ENCODE data around the gene MRPS10.

The MRPS10 gene

GRCh38 chr6:42166444-42167141 lies 51.1 kb downstream of the MRPS10 start:
- Mint-ChIP-seq H3K27ac (no peak overlapping the region), H3K4me1 (peaks cover 5% of the 10 kb centered on the region)

GRCh38 chr6:42165016-42165415 lies 52.6 kb downstream of the MRPS10 start:
- DNase-seq (ENCODE audit: low spot score in 2 of 2) (no peak), ATAC-seq (ENCODE audit: low read depth) (no peak)
- no peak overlapping the region for H3K27ac Mint-ChIP-seq
- H3K4me1 Mint-ChIP-seq, result peaks cover 5% of the 10 kb centered on the region
- H3K4me3 Mint-ChIP-seq, result no peak overlapping the region
- peaks cover 17% of the 10 kb centered on the region for H3K27me3 Mint-ChIP-seq
- no peaks in the 10 kb centered on the region for H3K9me3 Mint-ChIP-seq
- no peaks in the 10 kb centered on the region for H3K36me3 Mint-ChIP-seq

More at GRCh38 chr6:42166444-42167141, 51.1 kb downstream of the MRPS10 start:
- H3K4me3 Mint-ChIP-seq, result no peak overlapping the region
- no peaks in the 10 kb centered on the region for H3K36me3 Mint-ChIP-seq
- no peaks in the 10 kb centered on the region for H3K9me3 Mint-ChIP-seq
- peak; percentile 80 for ATAC-seq (ENCODE audit: low read depth)
- peaks cover 6% of the 10 kb centered on the region for H3K27me3 Mint-ChIP-seq
- peak; percentile 74 to 83 for DNase-seq (ENCODE audit: low spot score in 2 of 2)

GRCh38 chr6:42163981-42164380 lies 53.7 kb downstream of the MRPS10 start:
- Mint-ChIP-seq H3K9me3 (no peaks in the 10 kb centered on the region), H3K4me3 (no peak overlapping the region), H3K27me3 (peaks cover 17% of the 10 kb centered on the region), H3K27ac (no peak overlapping the region), H3K36me3 (no peaks in the 10 kb centered on the region), H3K4me1 (peaks cover 5% of the 10 kb centered on the region)
- ATAC-seq (ENCODE audit: low read depth), result no peak
- no peak for DNase-seq (ENCODE audit: low spot score in 2 of 2)

DNA sequence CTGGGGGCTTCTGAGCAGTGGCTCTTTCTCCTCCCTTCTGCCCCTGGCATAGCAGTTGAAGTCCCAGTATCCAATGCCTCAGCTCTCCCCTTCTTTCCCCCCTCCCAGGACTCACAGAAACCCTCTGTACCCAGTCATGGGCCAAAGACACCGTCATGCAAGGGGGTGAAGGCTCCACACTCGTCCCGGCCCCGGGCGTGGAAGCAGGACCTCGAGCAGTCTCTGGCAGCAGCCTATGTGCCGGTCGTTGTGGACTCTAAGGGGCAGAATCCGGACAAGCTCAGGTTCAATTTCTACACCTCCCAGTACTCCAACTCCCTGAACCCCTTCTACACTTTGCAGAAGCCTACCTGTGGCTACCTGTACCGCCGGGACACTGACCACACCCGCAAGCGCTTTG lies 54.8 kb downstream of the MRPS10 start:
- DNase-seq (ENCODE audit: low spot score in 2 of 2), result no peak
- ATAC-seq (ENCODE audit: low read depth), result no peak
- Mint-ChIP-seq H3K4me3 (no peak overlapping the region), H3K27me3 (peaks cover 14% of the 10 kb centered on the region), H3K27ac (no peak overlapping the region), H3K36me3 (no peaks in the 10 kb centered on the region), H3K9me3 (no peaks in the 10 kb centered on the region), H3K4me1 (peaks cover 5% of the 10 kb centered on the region)

DNA sequence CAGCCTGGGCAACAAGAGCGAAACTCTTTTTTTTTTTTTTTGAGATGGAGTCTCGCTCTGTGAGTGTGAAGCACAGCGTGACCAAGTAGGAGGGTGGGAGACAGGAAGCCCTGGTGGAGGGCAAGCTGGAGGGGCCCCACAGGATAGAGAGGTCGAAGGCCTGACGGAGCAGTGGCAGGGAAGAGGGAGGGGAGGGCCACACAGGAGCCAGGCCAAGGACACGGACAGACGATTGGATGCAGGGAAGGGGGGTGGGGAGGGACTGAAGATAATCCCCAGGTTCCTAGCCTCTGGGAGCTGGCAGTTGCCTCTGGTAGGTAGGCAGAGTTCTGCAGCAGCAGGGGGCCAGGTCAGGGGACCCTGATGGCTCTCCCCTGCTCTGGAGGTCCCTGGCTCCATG lies 55.3 kb downstream of the MRPS10 start:
- peaks cover 5% of the 10 kb centered on the region for H3K4me1 Mint-ChIP-seq
- no peak for DNase-seq (ENCODE audit: low spot score in 2 of 2)
- no peak overlapping the region for H3K27ac Mint-ChIP-seq
- no peak for ATAC-seq (ENCODE audit: low read depth)
- peaks cover 14% of the 10 kb centered on the region for H3K27me3 Mint-ChIP-seq
- H3K9me3 Mint-ChIP-seq, result no peaks in the 10 kb centered on the region
- H3K4me3 Mint-ChIP-seq, result no peak overlapping the region
- H3K36me3 Mint-ChIP-seq, result no peaks in the 10 kb centered on the region

GRCh38 chr6:42159431-42160024 lies 58.1 kb downstream of the MRPS10 start:
- Mint-ChIP-seq H3K4me1 (peaks cover 2% of the 10 kb centered on the region), H3K27me3 (peaks cover 13% of the 10 kb centered on the region), H3K4me3 (no peak overlapping the region), H3K36me3 (no peaks in the 10 kb centered on the region), H3K9me3 (no peaks in the 10 kb centered on the region), H3K27ac (no peak overlapping the region)
- ATAC-seq (ENCODE audit: low read depth), result no peak
- no peak for DNase-seq (ENCODE audit: low spot score in 2 of 2)

DNA sequence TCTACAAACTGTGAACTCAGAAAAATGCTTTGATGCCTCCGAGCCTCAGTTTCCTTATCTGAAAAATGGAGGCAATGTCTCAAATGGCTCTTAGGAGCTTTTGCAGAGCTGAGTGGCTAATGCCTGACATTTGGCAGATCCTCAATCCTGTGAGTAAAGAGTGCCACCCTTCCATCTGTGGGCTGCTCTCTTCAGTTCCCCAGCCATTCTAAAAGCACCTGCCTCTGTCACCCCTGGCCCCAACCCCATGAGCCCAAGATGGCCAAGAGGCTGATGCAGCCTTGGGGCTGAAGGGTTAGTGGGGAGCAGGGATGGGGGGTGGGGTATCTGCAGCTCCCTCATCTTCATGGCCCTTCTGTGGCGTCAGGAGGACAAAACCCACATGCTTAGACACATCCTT lies 59.0 kb downstream of the MRPS10 start:
- ATAC-seq (ENCODE audit: low read depth), result no peak
- Mint-ChIP-seq H3K9me3 (no peaks in the 10 kb centered on the region), H3K4me3 (no peak overlapping the region), H3K27me3 (peaks cover 13% of the 10 kb centered on the region), H3K36me3 (no peaks in the 10 kb centered on the region), H3K27ac (no peak overlapping the region), H3K4me1 (peaks cover 2% of the 10 kb centered on the region)
- DNase-seq (ENCODE audit: low spot score in 2 of 2), result no peak

DNA sequence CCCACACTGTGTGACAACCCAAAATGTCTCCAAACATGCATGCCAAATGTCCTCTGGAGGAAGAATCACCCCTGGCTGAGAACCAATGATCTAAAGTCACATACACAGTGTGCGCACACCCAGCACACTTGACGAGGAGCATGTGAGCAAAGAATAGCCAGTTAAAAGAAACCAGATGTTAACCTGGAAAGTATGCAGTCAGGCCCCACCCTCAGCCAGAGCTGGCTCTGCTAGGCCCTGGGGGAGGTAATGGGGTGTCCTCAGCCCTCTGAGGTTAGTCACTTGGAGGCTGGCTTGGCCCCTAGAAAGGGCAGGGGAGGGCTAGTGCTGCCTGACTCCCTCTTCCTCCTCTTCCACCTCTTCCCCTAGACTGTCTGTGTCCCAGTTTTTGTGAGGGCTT lies 59.6 kb downstream of the MRPS10 start:
- H3K4me1 Mint-ChIP-seq, result peaks cover 2% of the 10 kb centered on the region
- H3K36me3 Mint-ChIP-seq, result no peaks in the 10 kb centered on the region
- H3K27me3 Mint-ChIP-seq, result peaks cover 13% of the 10 kb centered on the region
- ATAC-seq (ENCODE audit: low read depth) (no peak), DNase-seq (ENCODE audit: low spot score in 2 of 2) (no peak)
- H3K27ac Mint-ChIP-seq, result no peak overlapping the region
- no peak overlapping the region for H3K4me3 Mint-ChIP-seq
- no peaks in the 10 kb centered on the region for H3K9me3 Mint-ChIP-seq

All from memory B cell (primary cell).